ENCODE results near the gene PAEP.

Gene PAEP

GRCh38 chr9:135611142-135611874 lies 49.8 kb downstream of the PAEP start:
- no peaks in the 10 kb centered on the region for H3K27me3 ChIP-seq (ENCODE audit: insufficient read depth, insufficient read length)
- TF ChIP-seq SUZ12 (IDR thresholded peaks at IDR 0.05; ENCODE audit: extremely low read depth, insufficient read depth, insufficient read length), result no peak
- TF ChIP-seq YY1 (IDR thresholded peaks at IDR 0.05; ENCODE audit: insufficient read depth, insufficient read length), result no peak
- no peak for TF ChIP-seq ZNF274 (IDR thresholded peaks at IDR 0.05; ENCODE audit: low read depth, low read length)

GRCh38 chr9:135611875-135612209 lies 50.3 kb downstream of the PAEP start:
- no peak for TF ChIP-seq YY1 (IDR thresholded peaks at IDR 0.05; ENCODE audit: insufficient read depth, insufficient read length)
- TF ChIP-seq SUZ12 (IDR thresholded peaks at IDR 0.05; ENCODE audit: extremely low read depth, insufficient read depth, insufficient read length), result no peak
- TF ChIP-seq ZNF274 (IDR thresholded peaks at IDR 0.05; ENCODE audit: low read depth, low read length), result no peak
- peaks cover 10% of the 10 kb centered on the region for H3K4me1 ChIP-seq (ENCODE audit: insufficient read depth, insufficient read length)
- peaks cover 21% of the 10 kb centered on the region; the same call in 1 of the 2 replicates for H3K9me3 ChIP-seq (ENCODE audit: insufficient read depth, low read length)
- H3K36me3 ChIP-seq (ENCODE audit: insufficient read depth, insufficient read length, low read length), result no peaks in the 10 kb centered on the region
- H3K9ac ChIP-seq (ENCODE audit: insufficient read length, low read depth), result no peak overlapping the region
- H3K27me3 ChIP-seq (ENCODE audit: insufficient read depth, insufficient read length), result no peaks in the 10 kb centered on the region
- DNase-seq (ENCODE audit: low read depth, low spot score), result no peak
- H3K4me3 ChIP-seq (ENCODE audit: insufficient read length, low read depth), result no peak overlapping the region

More at GRCh38 chr9:135611142-135611874, 49.8 kb downstream of the PAEP start:
- Histone ChIP-seq H3K4me1 (ENCODE audit: insufficient read depth, insufficient read length) (peaks cover 10% of the 10 kb centered on the region), H3K9ac (ENCODE audit: insufficient read length, low read depth) (no peak overlapping the region), H3K9me3 (ENCODE audit: insufficient read depth, low read length) (peaks cover 21% of the 10 kb centered on the region; the same call in 1 of the 2 replicates), H3K36me3 (ENCODE audit: insufficient read depth, insufficient read length, low read length) (no peaks in the 10 kb centered on the region), H3K4me3 (ENCODE audit: insufficient read length, low read depth) (no peak overlapping the region)
- no peak for DNase-seq (ENCODE audit: low read depth, low spot score)

- H3K27me3 ChIP-seq (ENCODE audit: insufficient read depth, insufficient read length), result no peaks in the 10 kb centered on the region
- H3K4me1 ChIP-seq (ENCODE audit: insufficient read depth, insufficient read length), result peaks cover 10% of the 10 kb centered on the region
- no peak for DNase-seq (ENCODE audit: low read depth, low spot score)
- H3K36me3 ChIP-seq (ENCODE audit: insufficient read depth, insufficient read length, low read length), result no peaks in the 10 kb centered on the region
- no peak for TF ChIP-seq SUZ12 (IDR thresholded peaks at IDR 0.05; ENCODE audit: extremely low read depth, insufficient read depth, insufficient read length)
- no peak for TF ChIP-seq ZNF274 (IDR thresholded peaks at IDR 0.05; ENCODE audit: low read depth, low read length)
- H3K4me3 ChIP-seq (ENCODE audit: insufficient read length, low read depth), result no peak overlapping the region
- H3K9me3 ChIP-seq (ENCODE audit: insufficient read depth, low read length), result peaks cover 21% of the 10 kb centered on the region; the same call in 1 of the 2 replicates
- H3K9ac ChIP-seq (ENCODE audit: insufficient read length, low read depth), result no peak overlapping the region
Measured at GRCh38 chr9:135612437-135612836, 50.9 kb downstream of the PAEP start.

GRCh38 chr9:135612981-135613910 lies 51.7 kb downstream of the PAEP start:
- H3K9me3 ChIP-seq (ENCODE audit: insufficient read depth, low read length), result peaks cover 21% of the 10 kb centered on the region; the same call in 1 of the 2 replicates
- H3K4me3 ChIP-seq (ENCODE audit: insufficient read length, low read depth), result no peak overlapping the region
- H3K27me3 ChIP-seq (ENCODE audit: insufficient read depth, insufficient read length), result no peaks in the 10 kb centered on the region
- H3K4me1 ChIP-seq (ENCODE audit: insufficient read depth, insufficient read length), result peaks cover 10% of the 10 kb centered on the region
- no peak overlapping the region for H3K9ac ChIP-seq (ENCODE audit: insufficient read length, low read depth)
- H3K36me3 ChIP-seq (ENCODE audit: insufficient read depth, insufficient read length, low read length), result no peaks in the 10 kb centered on the region
- no peak for DNase-seq (ENCODE audit: low read depth, low spot score)
- no peak for TF ChIP-seq SUZ12 (IDR thresholded peaks at IDR 0.05; ENCODE audit: extremely low read depth, insufficient read depth, insufficient read length)
- no peak for TF ChIP-seq ZNF274 (IDR thresholded peaks at IDR 0.05; ENCODE audit: low read depth, low read length)
- no peak for TF ChIP-seq YY1 (IDR thresholded peaks at IDR 0.05; ENCODE audit: insufficient read depth, insufficient read length)

- H3K27me3 ChIP-seq (ENCODE audit: insufficient read depth, insufficient read length), result no peaks in the 10 kb centered on the region
- H3K9me3 ChIP-seq (ENCODE audit: insufficient read depth, low read length), result peaks cover 21% of the 10 kb centered on the region; the same call in 1 of the 2 replicates
- no peak overlapping the region for H3K9ac ChIP-seq (ENCODE audit: insufficient read length, low read depth)
- H3K4me1 ChIP-seq (ENCODE audit: insufficient read depth, insufficient read length), result peaks cover 10% of the 10 kb centered on the region
- H3K36me3 ChIP-seq (ENCODE audit: insufficient read depth, insufficient read length, low read length), result no peaks in the 10 kb centered on the region
- TF ChIP-seq YY1 (IDR thresholded peaks at IDR 0.05; ENCODE audit: insufficient read depth, insufficient read length) (no peak), SUZ12 (IDR thresholded peaks at IDR 0.05; ENCODE audit: extremely low read depth, insufficient read depth, insufficient read length) (no peak), ZNF274 (IDR thresholded peaks at IDR 0.05; ENCODE audit: low read depth, low read length) (no peak)
- DNase-seq (ENCODE audit: low read depth, low spot score), result no peak
- H3K4me3 ChIP-seq (ENCODE audit: insufficient read length, low read depth), result no peak overlapping the region
Measured at GRCh38 chr9:135613946-135614805, 52.6 kb downstream of the PAEP start.

GRCh38 chr9:135614821-135615665 lies 53.5 kb downstream of the PAEP start:
- H3K9ac ChIP-seq (ENCODE audit: insufficient read length, low read depth), result no peak overlapping the region
- no peaks in the 10 kb centered on the region for H3K36me3 ChIP-seq (ENCODE audit: insufficient read depth, insufficient read length, low read length)
- no peaks in the 10 kb centered on the region for H3K27me3 ChIP-seq (ENCODE audit: insufficient read depth, insufficient read length)
- peaks cover 10% of the 10 kb centered on the region for H3K4me1 ChIP-seq (ENCODE audit: insufficient read depth, insufficient read length)
- H3K4me3 ChIP-seq (ENCODE audit: insufficient read length, low read depth), result no peak overlapping the region
- TF ChIP-seq SUZ12 (IDR thresholded peaks at IDR 0.05; ENCODE audit: extremely low read depth, insufficient read depth, insufficient read length) (no peak), ZNF274 (IDR thresholded peaks at IDR 0.05; ENCODE audit: low read depth, low read length) (no peak), YY1 (IDR thresholded peaks at IDR 0.05; ENCODE audit: insufficient read depth, insufficient read length) (no peak)
- peaks cover 18% of the 10 kb centered on the region; the same call in 1 of the 2 replicates for H3K9me3 ChIP-seq (ENCODE audit: insufficient read depth, low read length)
- no peak for DNase-seq (ENCODE audit: low read depth, low spot score)
